Right lobe of liver (tissue), 6 donors: ENCODE measurements around the gene KLF5. TPM values are rescaled to one million over a fixed set of nuclear protein-coding genes. Genes with fewer than 3 reads are reported as not detected.

ENCODE experiments used
- ATAC-seq, 4 donors: fragments of 200-7000 bp; cut with Tn5 transposase; one replicate each; pipeline ENCODE4 v1.9.1; 2020; ENCODE audit warnings: mild to moderate bottlenecking in 4 of 4, moderate library complexity in 4 of 4
- DNase-seq, 3 donors: peaks; one replicate each; pipeline ENCODE4 v3.0.0-alpha.2; 2020
- H3K27ac ChIP-seq, 3 donors: fragments of 200-600 bp; one replicate each; pipeline ENCODE4 v1.8.0; 2022
- H3K27me3 ChIP-seq, 2 donors: fragments of 200-600 bp; one replicate each; pipeline ENCODE4 v1.8.0; 2022
- H3K36me3 ChIP-seq, 4 donors: fragments of 200-600 bp; sonication (generic) in 1 of 4; one replicate each; pipeline versions ENCODE4 v1.5.1 to v1.8.0; 2017 to 2022; ENCODE audit warnings: control low read depth in 1 of 4
- H3K4me1 ChIP-seq, 4 donors: fragments of 200-600 bp; sonication (generic) in 1 of 4; one replicate each; pipeline versions ENCODE4 v1.5.1 to v1.8.0; 2017 to 2022; ENCODE audit warnings: control low read depth in 1 of 4
- H3K4me3 ChIP-seq, 3 donors: fragments of 200-600 bp; one replicate each; pipeline ENCODE4 v1.8.0; 2022
- H3K9me3 ChIP-seq, 4 donors: fragments of 200-600 bp; sonication (generic) in 1 of 4; one replicate each; pipeline versions ENCODE4 v1.5.1 to v1.8.0; 2017 to 2022; ENCODE audit warnings: control low read depth in 1 of 4
- CTCF ChIP-seq, 4 donors: fragments of 200-600 bp in 3 of 4; fragments of 450-650 bp in 1 of 4; IDR thresholded peaks; one replicate each; pipeline versions ENCODE4 v1.5.1 to v1.8.0; 2016 to 2022; ENCODE audit warnings: antibody characterized with exemption in 4 of 4, mild to moderate bottlenecking in 2 of 4
- POLR2A ChIP-seq: fragments of 450-650 bp; IDR thresholded peaks from one replicate; pipeline ENCODE4 v1.6.1; 2017; ENCODE audit warnings: antibody characterized with exemption, mild to moderate bottlenecking
- WGBS: methylation state at CpG from one replicate; pipeline ENCODE4 v1.1.6; 2018; ENCODE audit warnings: low coverage, low lambda C conversion rate; ENCODE audit not compliant: insufficient coverage; ENCODE audit errors: missing lambda C conversion rate; 5-methylcytosine and 5-hydroxymethylcytosine counted together
- intact Hi-C, 2 donors: fragments of 100-400 bp; cut with DNase I; formaldehyde crosslinking; loops; one replicate each; pipeline versions ENCODE4 v1.11.2 to v1.14.1; 2022
- total RNA-seq, 6 experiments: library from RNA; depleted of rRNA in 2 of 6; stranded (reverse); fragments of >200 nt in 2 of 6; fragmentation: NEBNext Ultra II Directional in 3 of 6; extraction: Animal tissue kit (Norgen Biotek cat#: 25700) in 3 of 6; gene quantifications; one replicate each; pipeline versions ENCODE4 v1.1.0 to v1.2.4, GENCODE V29; 2016 to 2023
- donor health status: DM: no; HTN: yes; CAD: no.
- donor health status: DM: no; HTN: no; CAD: no.
- donor health status: DM: no; HTN: no; CAD: no.
- donor health status: DM: no; HTN: yes; CAD: no.
- donor health status: DM: no; HTN: yes; CAD: no.

Gene KLF5
- total RNA-seq, 6 experiments from 2014 or later = 0.29 to 4.2 (median 0.74) TPM

- no peak overlapping the region for H3K4me3 ChIP-seq
- WGBS = 15% methylated on average over 6 of the region's 6 CpGs
- intact Hi-C loops = no loop called here
- H3K4me1 ChIP-seq = no peaks in the 10 kb centered on the region
- peaks cover 0 to 2% of the 10 kb centered on the region in 2 donors for H3K27me3 ChIP-seq
- no peaks in the 10 kb centered on the region for H3K36me3 ChIP-seq
- no peak overlapping the region for H3K27ac ChIP-seq
- H3K9me3 ChIP-seq = no peaks in the 10 kb centered on the region
- TF ChIP-seq CTCF (IDR thresholded peaks at IDR 0.05) (no peak), POLR2A (no peak)
- ATAC-seq (no peak), DNase-seq (no peak)
Observed at GRCh38 chr13:73058064-73058313, 816 bp upstream of the KLF5 start.

GRCh38 chr13:73058432-73058735 lies 421 bp upstream of the KLF5 start:
- intact Hi-C loops = no loop called here
- Histone ChIP-seq H3K36me3 (no peaks in the 10 kb centered on the region), H3K9me3 (no peaks in the 10 kb centered on the region), H3K4me3 (peak overlapping the region; percentile 59 to 72 (median 71)), H3K27ac (no peak overlapping the region), H3K4me1 (no peaks in the 10 kb centered on the region), H3K27me3 (peaks cover 0 to 2% of the 10 kb centered on the region in 2 donors)
- DNase-seq (no peak), ATAC-seq (no peak)
- no peak for TF ChIP-seq POLR2A
- 5% methylated on average over 8 of the region's 8 CpGs for WGBS

- ATAC-seq (peak; percentile 21 to 67 (median 60)), DNase-seq (peak; percentile 72 to 82 (median 73))
- peak in 2 of 4 donors; percentile 31 for TF ChIP-seq CTCF (IDR thresholded peaks at IDR 0.05)
- no peak for TF ChIP-seq POLR2A
- 2% methylated on average over 38 of the region's 68 CpGs for WGBS
- Histone ChIP-seq H3K36me3 (no peaks in the 10 kb centered on the region), H3K9me3 (no peaks in the 10 kb centered on the region), H3K4me1 (no peaks in the 10 kb centered on the region), H3K27me3 (peaks cover 0 to 2% of the 10 kb centered on the region in 2 donors), H3K27ac (peak overlapping the region in 1 of 3 donors; percentile 37), H3K4me3 (peak overlapping the region; percentile 59 to 72 (median 71))
- intact Hi-C loops = no loop called here
Observed at GRCh38 chr13:73059460-73060250, 850 bp downstream of the KLF5 start.

GRCh38 chr13:73060251-73061160 lies 1.7 kb downstream of the KLF5 start:
- no peaks in the 10 kb centered on the region for H3K4me1 ChIP-seq
- H3K27me3 ChIP-seq = peaks cover 0 to 2% of the 10 kb centered on the region in 2 donors
- WGBS = 19% methylated on average over 26 of the region's 26 CpGs
- ATAC-seq (no peak), DNase-seq (peak in 1 of 3 donors; percentile 25)
- H3K9me3 ChIP-seq = no peaks in the 10 kb centered on the region
- no peak overlapping the region for H3K27ac ChIP-seq
- intact Hi-C loops = no loop called here
- peak overlapping the region; percentile 59 to 72 (median 71) for H3K4me3 ChIP-seq
- TF ChIP-seq CTCF (IDR thresholded peaks at IDR 0.05) (no peak), POLR2A (no peak)
- H3K36me3 ChIP-seq = no peaks in the 10 kb centered on the region

GRCh38 chr13:73061473-73061872 lies 2.7 kb downstream of the KLF5 start:
- Histone ChIP-seq H3K9me3 (no peaks in the 10 kb centered on the region), H3K4me1 (no peaks in the 10 kb centered on the region), H3K36me3 (no peaks in the 10 kb centered on the region), H3K4me3 (no peak overlapping the region), H3K27me3 (peaks cover 0 to 2% of the 10 kb centered on the region in 2 donors), H3K27ac (no peak overlapping the region)
- intact Hi-C loops = no loop called here
- TF ChIP-seq CTCF (IDR thresholded peaks at IDR 0.05) (no peak), POLR2A (no peak)
- WGBS = 70% methylated on average over 6 of the region's 6 CpGs
- ATAC-seq = no peak
- DNase-seq = no peak
